GM12874 (cell line): ENCODE results near the gene MAD1L1.
A peak's percentile ranks its signal among the peaks of the same experiment; 100 is the strongest.

Experiments used
- CTCF ChIP-seq: IDR thresholded peaks from 2 replicates; pipeline ENCODE4 v1.5.1; 2011; ENCODE audit warnings: low read depth, mild to moderate bottlenecking, control low read depth, low read length, moderate library complexity; ENCODE audit not compliant: insufficient read depth

The MAD1L1 gene

GRCh38 chr7:2209961-2210323 lies 22.8 kb downstream of the MAD1L1 start:
- no peak for TF ChIP-seq CTCF

GRCh38 chr7:2209146-2209960 lies 23.4 kb downstream of the MAD1L1 start:
- peak; percentile 84 for TF ChIP-seq CTCF

GRCh38 chr7:2208712-2209111 lies 24.0 kb downstream of the MAD1L1 start:
- TF ChIP-seq CTCF, result no peak

DNA sequence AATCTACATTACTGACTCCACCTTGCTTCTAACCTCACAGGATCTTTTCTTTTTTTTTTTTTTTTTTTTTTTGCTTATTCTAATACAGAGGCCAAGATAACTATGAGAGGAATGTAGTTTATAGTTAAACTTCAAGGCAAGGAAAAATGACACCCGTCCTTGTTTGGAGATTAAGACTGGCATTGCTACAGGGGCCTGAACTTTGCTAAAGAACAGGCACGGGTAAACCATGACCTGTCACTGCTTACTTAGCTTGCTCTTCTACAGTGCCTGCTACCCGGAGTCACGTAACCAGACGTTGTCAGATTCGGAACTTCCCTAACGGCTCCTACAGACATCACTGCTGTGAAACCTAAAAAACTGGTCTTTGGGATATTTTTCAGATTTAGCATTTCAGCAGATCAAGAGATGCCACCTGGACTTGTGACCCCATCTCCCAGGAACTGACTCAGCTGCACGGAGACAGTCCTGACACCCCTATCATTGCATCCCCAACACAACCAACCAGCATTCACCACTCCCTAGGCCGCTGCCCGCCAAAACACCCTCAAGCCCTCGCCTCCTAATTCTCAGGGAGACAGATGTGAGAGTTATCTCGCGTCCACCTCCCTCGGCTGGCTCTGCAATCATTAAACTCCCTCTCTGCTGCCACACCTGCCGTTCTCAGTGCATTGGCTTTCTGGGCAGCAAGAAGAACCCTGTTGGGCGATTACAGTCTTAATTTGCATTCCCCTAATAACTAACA lies 27.5 kb downstream of the MAD1L1 start:
- TF ChIP-seq CTCF, result no peak

GRCh38 chr7:2204446-2204845 lies 28.3 kb downstream of the MAD1L1 start:
- TF ChIP-seq CTCF, result no peak

DNA sequence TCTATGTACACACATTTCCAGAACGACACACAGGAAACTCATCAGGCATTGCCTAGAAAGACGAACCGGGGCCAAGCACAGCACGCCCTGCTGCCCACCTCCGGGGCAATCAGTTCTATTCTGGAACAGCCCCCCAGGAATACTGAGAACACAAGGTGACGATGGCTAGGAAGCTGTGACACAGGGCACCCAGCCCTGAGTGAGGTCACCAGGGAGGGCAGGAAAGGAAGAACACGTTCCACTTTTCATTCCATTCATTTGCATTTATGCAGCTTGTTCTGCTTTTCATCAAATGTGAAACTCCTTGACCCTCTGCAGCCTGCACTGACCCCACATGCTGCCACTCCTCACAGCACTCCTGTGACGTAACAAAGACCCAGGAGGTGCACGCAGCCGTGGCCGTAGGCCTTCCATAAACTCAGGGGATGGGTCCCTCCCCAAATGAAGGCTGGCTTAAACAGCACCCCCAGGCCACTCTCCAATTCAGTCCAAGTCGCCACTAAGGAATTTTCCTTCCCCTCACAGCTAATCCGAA lies 28.9 kb downstream of the MAD1L1 start:
- TF ChIP-seq CTCF, result no peak

DNA sequence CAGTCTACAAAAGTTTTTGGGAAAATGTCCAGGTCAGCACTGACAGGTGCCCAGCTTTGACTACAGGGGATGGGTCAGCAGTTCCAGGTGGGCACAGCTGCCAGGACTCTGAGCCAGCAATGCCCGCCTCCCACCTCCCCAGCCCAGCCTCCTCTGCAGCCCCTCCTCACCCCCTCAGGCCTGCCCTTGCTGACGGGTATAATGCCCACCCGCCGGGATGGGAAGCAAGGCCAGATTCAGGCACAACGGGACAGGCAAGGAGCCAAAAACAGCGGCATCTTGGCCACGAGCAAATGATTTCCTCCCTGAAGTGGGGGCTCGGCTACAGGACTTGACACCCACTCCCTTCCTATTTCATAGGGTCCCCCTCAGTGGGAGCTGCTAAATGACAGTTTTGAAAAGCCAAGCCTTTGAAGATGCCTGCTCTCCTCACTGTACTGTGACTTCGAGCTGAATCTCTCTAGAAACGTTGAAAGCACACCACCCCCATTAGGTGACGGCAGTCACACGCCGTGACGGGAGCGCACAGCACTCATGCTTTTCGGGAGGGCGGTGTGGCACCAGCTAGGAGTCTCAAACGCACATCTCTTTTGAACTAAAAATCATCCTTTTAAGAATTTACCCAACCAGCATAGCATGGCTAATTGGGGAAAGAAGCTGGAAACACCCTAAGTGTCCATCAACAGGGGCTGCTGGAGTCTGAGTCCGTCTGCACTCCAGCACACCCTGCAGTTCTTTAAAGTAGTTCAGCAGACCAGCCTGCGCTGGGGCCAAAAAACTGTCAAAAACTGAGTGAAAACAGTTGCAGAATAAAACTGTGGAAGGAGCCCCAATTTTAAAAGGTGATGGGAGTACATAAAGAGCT lies 29.6 kb downstream of the MAD1L1 start:
- no peak for TF ChIP-seq CTCF
